ENCODE data around the gene NOL7.

NOL7 gene

DNA sequence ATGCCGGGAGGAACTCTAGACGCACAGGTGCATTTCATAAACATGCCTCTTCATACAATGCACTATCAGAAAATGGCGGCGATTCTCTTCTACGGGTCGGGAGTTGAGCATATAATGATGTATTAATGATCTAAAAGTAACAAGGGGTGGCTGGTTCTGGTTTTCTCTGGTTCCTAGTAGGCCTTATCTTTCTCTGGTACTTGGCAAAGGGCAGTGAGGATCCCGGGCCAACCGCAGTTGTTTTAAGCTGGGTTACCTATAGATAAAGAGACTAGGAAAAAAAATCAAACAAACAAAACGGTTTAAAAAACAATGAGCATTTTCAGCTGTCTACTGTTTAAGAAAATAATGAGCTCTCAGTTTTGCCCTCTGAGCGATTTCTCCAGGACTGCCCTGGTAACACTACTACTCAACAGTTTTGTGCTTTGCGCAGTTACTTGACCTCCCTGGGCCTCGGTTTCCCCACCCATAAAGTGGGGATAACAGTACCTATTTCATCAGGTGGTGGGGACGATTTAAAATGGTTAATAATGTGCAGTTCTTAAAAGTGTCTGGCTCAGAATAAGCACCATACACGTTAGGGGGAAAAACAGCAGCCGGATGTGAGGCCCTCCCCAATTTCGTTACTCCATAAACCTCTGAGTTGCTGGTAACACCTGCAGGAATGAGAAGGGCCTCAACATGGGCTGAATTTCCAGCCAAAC is 42.0 kb upstream of the NOL7 start:
- no peak for DNase-seq (ENCODE audit: extremely low read depth, insufficient read length)
- TF ChIP-seq, protein P1, sequence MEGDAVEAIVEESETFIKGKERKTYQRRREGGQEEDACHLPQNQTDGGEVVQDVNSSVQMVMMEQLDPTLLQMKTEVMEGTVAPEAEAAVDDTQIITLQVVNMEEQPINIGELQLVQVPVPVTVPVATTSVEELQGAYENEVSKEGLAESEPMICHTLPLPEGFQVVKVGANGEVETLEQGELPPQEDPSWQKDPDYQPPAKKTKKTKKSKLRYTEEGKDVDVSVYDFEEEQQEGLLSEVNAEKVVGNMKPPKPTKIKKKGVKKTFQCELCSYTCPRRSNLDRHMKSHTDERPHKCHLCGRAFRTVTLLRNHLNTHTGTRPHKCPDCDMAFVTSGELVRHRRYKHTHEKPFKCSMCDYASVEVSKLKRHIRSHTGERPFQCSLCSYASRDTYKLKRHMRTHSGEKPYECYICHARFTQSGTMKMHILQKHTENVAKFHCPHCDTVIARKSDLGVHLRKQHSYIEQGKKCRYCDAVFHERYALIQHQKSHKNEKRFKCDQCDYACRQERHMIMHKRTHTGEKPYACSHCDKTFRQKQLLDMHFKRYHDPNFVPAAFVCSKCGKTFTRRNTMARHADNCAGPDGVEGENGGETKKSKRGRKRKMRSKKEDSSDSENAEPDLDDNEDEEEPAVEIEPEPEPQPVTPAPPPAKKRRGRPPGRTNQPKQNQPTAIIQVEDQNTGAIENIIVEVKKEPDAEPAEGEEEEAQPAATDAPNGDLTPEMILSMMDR (IDR thresholded peaks at IDR 0.05; ENCODE audit: insufficient read depth, low read length, poor library complexity, severe bottlenecking) = no peak
- no peaks in the 10 kb centered on the region for H3K36me3 ChIP-seq (ENCODE audit: control insufficient read depth, insufficient read depth, low read length)
- no peaks in the 10 kb centered on the region for H3K27me3 ChIP-seq (replicated peaks; ENCODE audit: control insufficient read depth, insufficient read depth, low read length)
- H3K4me3 ChIP-seq (replicated peaks; ENCODE audit: low read depth, low read length) = no peak overlapping the region

- DNase-seq (ENCODE audit: extremely low read depth, insufficient read length) = peak; percentile 25
Measured at GRCh38 chr6:13573669-13574110, 41.4 kb upstream of the NOL7 start.

DNA sequence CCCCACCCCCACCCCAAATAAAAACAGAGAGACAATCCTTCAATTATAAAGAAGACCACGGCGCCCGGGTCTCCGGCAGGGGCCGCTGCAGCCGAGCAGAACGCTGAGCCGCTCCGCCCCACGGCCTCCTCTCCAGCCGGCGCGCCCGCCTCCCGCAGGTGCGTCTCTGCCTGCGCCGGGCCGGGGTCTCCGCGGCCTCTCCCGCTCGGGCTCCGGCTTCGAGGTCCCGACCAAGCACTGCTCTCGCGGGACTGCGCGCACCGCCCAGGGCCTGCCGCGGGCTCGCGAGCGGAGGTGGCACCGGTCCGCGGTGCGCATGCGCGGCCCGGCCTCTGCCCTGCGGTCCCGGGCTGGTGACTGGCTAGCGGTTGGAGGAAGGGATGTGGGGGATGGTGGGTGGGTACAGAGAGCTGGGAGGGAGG is 41.0 kb upstream of the NOL7 start:
- peak overlapping the region; percentile 75 for H3K4me3 ChIP-seq (replicated peaks; ENCODE audit: low read depth, low read length)
- TF ChIP-seq, protein P1 (IDR thresholded peaks at IDR 0.05; ENCODE audit: insufficient read depth, low read length, poor library complexity, severe bottlenecking) = peak; percentile 23
- no peaks in the 10 kb centered on the region for H3K36me3 ChIP-seq (ENCODE audit: control insufficient read depth, insufficient read depth, low read length)
- no peaks in the 10 kb centered on the region for H3K27me3 ChIP-seq (replicated peaks; ENCODE audit: control insufficient read depth, insufficient read depth, low read length)
- DNase-seq (ENCODE audit: extremely low read depth, insufficient read length) = peak; percentile 98

More at GRCh38 chr6:13573669-13574110, 41.4 kb upstream of the NOL7 start:
- no peaks in the 10 kb centered on the region for H3K36me3 ChIP-seq (ENCODE audit: control insufficient read depth, insufficient read depth, low read length)
- TF ChIP-seq, protein P1 (IDR thresholded peaks at IDR 0.05; ENCODE audit: insufficient read depth, low read length, poor library complexity, severe bottlenecking) = no peak
- no peaks in the 10 kb centered on the region for H3K27me3 ChIP-seq (replicated peaks; ENCODE audit: control insufficient read depth, insufficient read depth, low read length)
- H3K4me3 ChIP-seq (replicated peaks; ENCODE audit: low read depth, low read length) = peak overlapping the region; percentile 75

DNA sequence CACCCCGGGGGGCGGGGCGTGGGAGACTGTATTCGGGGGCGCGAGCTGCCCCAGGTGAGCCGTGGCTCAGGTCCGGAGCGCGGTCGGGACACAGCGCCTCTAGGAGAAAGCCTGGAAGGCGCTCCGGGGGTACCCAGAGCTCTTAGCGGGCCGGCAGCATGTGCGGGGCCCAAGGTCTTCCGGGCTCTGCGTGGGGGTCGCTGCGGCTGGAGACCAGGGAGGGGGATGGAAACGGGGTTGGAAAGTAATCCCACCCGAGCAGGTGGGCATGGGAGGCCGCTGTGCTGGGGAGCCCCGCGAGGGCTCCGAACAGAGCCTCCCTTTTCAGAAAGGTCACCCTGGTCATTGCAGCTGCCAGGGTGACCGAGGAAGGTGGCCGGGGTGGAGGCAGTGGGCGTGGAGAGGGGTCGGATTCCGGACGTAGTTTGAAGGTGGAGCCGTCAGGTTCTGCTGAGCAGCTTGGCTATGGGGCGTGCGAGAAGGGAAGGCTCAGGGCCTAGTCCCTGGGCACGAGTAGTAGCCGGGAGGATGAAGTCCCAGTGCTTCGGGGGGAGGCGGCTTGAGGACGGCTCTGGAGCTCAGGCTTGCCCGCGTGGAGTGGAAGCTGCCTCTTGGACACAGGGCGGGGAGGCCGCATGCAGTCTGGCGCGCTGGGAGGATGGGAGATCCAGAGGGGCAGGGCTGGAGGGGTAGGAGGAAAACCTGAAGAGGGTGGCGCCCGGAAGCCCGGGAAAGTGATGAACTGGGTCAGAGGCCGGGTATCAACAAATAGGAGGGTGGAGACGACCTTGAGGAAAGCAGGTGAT is 40.4 kb upstream of the NOL7 start, which contains the start of gene SIRT5:
Gene SIRT5, plus strand, starts transcription at position 31 of the 806 bp plus-strand sequence. CDS start 9,510 bp downstream, outside the sequence.
- TF ChIP-seq, protein P1 (IDR thresholded peaks at IDR 0.05; ENCODE audit: insufficient read depth, low read length, poor library complexity, severe bottlenecking) = no peak
- Histone ChIP-seq H3K4me3 (replicated peaks; ENCODE audit: low read depth, low read length) (peak within 1 kb of the TSS; percentile 75), H3K36me3 (ENCODE audit: control insufficient read depth, insufficient read depth, low read length) (no peaks in the 10 kb centered on the region), H3K27me3 (replicated peaks; ENCODE audit: control insufficient read depth, insufficient read depth, low read length) (no peaks in the 10 kb centered on the region)
- peak; percentile 89 for DNase-seq (ENCODE audit: extremely low read depth, insufficient read length)

DNA sequence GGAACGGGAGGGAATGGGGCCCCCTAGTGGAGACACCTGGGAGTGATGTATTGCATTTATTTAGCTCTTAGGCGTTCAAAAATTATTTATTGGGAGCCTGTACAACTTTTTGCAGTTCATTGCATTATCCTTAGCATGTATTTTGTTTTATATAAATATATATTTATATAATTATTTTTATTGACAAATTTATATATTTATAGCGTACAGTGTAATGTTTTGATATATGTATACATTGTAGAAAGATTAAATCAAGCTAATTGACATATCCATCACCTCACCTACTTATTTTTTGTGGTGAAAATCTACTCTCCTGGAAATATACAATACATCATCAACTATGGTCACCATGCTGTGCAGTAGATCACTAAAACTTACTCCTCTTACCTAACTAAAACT is 39.8 kb upstream of the NOL7 start:
- TF ChIP-seq, protein P1 (IDR thresholded peaks at IDR 0.05; ENCODE audit: insufficient read depth, low read length, poor library complexity, severe bottlenecking) = peak; percentile 81
- H3K4me3 ChIP-seq (replicated peaks; ENCODE audit: low read depth, low read length) = peak overlapping the region; percentile 75
- no peaks in the 10 kb centered on the region for H3K27me3 ChIP-seq (replicated peaks; ENCODE audit: control insufficient read depth, insufficient read depth, low read length)
- no peaks in the 10 kb centered on the region; the same call in none of the 2 replicates for H3K36me3 ChIP-seq (ENCODE audit: control insufficient read depth, insufficient read depth, low read length)
- DNase-seq (ENCODE audit: extremely low read depth, insufficient read length) = no peak

Measured in GM06990 (cell line).